GM18505 (cell line): Measurements from ENCODE around the gene SRC.

Experiments
- ATAC-seq: cut with Tn5 transposase; IDR thresholded peaks from one replicate; pipeline ENCODE4 v1.9.1; 2021; ENCODE audit not compliant: unreplicated experiment
- POLR2A ChIP-seq: IDR thresholded peaks from 4 replicates; pipeline ENCODE4 v1.6.1; 2011; ENCODE audit warnings: borderline replicate concordance; ENCODE audit not compliant: insufficient read depth, insufficient read length; ENCODE audit errors: extremely low read depth

The SRC gene

DNA sequence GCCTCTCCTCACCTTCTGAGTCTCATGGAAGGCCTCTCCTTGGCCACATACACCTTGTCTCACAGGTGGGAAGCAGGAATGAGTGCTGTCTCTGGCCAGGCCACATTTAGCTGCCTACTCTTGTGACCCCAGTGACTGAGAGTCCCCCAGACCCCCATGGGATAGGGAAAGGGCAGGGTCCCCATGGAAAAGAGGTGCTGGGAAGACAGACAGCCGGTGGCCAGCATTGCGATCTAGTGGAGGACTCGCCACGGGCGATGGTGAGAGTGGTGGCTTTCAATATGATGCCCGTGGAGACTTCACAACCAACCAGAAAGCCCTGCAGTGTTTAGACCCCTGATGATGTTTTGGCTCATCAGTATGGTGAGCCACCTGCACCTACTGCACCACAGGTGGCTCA, 36.6 kb upstream of the SRC start:
- ATAC-seq: no peak
- no peak for TF ChIP-seq POLR2A

- no peak for ATAC-seq
Measured at GRCh38 chr20:37309936-37310590, 35.9 kb upstream of the SRC start.

GRCh38 chr20:37310951-37311350, 35.0 kb upstream of the SRC start:
- TF ChIP-seq POLR2A: no peak
- ATAC-seq: no peak

More at GRCh38 chr20:37309936-37310590, 35.9 kb upstream of the SRC start:
- TF ChIP-seq POLR2A: no peak

DNA sequence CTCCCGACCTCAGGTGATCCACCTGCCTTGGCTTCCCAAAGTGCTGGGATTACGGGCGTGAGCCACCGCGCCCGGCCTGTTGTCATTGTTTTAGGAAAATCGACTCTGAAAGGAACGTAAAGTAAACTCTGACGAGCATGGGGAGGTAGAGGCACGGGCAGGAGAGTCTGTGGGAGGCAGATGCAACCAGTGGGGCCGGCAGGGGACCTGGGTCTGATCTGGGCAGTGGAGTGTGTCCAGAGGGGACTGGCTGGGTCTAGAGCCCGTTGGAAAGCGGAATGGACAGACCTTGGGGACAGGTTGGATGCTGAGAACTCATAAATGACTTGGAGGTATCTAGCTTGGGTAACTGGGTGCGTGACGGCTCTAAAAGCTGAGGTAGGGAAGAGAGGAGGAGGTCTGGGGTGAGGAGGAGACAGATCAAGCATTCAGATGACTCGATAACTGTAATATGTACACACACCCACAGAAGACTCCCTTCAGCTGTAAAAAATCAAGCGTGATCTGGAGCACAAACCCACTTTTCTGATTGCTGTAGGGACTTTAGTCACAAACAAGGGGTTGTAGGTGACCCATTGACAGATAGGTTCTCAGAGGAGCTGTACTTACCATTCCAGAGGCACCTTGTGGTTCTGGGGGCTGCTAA, 34.1 kb upstream of the SRC start:
- no peak for ATAC-seq
- no peak for TF ChIP-seq POLR2A

DNA sequence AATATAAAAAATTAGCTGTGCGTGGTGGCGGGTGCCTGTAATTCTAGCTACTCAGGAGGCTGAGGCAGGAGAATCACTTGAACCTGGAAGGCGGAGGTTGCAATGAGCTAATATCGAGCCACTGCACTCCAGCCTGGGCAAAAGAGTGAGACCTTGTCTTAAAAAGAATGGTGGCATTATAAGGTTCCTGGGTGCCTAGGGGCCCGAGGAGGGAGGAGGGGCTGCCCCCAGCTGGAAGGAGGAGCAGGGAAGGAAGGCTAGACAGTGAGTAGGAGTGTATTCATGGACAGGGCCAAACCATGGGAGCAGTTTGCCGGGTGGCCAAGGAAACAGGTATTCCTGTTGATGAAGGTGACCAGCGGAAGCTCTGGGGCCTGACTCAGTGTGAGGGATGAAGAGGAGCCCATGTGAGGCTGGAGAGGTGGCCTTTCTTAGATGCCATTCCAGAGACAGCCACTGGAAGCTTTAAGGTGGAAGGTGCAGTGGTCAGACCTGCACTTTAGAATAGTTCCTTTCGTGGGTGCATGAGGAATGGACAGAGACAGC, 32.3 kb upstream of the SRC start:
- ATAC-seq: no peak
- no peak for TF ChIP-seq POLR2A

GRCh38 chr20:37314099-37314498, 31.8 kb upstream of the SRC start:
- TF ChIP-seq POLR2A: no peak
- no peak for ATAC-seq

DNA sequence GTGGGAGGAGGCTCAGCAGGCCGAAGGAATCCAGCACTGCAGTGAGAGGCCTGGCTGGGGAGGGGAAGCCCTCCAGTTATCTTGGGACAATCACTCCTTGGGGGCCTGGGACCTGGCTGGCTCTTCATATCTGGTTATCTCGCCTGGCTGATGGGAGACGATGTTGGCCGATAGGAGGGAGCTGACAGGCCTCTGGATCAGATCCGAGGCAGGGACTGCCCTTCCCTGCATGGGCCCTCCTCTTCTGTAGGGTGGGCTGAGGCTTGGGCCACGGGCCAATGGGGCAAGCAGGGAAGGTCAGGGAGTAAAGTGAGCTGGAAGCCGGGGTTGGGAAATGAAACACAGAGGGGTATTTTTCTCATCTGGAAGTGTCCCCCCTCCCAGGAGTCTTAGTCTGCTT, 31.3 kb upstream of the SRC start:
- no peak for TF ChIP-seq POLR2A
- ATAC-seq: no peak

- no peak for ATAC-seq
- TF ChIP-seq POLR2A: no peak
Measured at GRCh38 chr20:37315021-37315451, 30.9 kb upstream of the SRC start.

DNA sequence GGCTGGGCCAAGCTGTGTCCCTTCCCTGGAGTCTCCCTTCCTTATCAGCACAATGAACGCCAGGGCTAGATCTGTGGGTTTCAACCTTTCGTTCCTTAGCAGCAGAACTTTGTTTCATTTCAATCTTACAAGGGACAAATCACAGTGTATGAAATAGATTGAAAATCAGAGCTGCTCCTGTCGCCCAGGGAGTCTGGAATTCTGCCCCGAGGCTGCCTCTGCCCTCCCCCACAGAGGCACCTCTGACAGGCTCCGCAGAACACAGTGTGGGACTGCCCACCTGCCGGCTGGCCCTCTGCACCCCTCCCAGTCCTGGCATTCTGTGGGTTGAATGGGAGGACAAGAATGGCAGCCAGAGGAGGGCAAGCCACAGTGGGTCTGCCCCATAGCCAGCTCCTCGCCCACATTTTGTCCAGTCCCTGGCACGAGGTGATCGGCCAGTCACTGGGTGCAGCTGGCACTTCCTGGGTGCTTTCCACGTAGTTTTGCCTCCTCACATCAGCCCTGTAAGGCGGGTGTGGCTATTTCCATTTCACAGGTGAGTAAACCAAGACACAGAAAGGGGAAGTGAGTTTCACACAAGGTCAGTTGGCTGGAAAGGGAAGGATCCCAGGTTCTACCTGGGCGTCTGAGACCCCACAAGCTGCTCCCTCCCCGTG, 30.4 kb upstream of the SRC start:
- TF ChIP-seq POLR2A: no peak
- ATAC-seq: peak; percentile 40

DNA sequence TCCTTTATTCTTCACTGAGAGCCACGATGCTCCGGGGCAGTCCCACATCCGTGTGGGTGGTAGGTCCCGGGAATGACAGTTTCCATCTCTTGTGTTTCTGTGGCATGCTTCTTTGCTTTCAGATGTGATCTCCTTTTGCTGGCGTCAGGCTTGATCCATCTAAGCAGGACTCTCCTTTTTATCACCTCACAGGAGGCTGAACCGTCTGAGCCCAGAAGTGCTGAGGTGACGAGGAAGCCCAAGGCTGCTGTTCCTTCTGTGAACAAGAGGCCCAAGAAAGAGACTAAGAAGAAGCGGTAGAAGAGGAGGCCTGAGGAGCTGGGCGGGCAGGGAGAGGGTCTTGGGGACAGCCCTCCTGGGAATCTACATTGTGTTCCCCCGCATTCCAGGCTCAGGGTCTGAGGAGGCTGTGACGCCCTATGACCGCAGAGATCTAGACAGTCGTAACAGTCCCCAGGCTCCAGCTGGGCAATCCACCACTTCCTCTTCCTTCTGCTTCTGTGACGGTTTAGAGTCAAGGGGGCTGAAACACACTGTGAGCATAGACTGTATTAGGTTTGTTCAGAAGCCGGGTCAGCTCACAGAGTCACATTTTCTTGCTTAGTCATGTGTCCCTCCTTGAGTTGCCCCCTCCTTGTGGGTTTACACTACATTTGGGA, 29.7 kb upstream of the SRC start:
- TF ChIP-seq POLR2A: no peak
- ATAC-seq: peak; percentile 72

DNA sequence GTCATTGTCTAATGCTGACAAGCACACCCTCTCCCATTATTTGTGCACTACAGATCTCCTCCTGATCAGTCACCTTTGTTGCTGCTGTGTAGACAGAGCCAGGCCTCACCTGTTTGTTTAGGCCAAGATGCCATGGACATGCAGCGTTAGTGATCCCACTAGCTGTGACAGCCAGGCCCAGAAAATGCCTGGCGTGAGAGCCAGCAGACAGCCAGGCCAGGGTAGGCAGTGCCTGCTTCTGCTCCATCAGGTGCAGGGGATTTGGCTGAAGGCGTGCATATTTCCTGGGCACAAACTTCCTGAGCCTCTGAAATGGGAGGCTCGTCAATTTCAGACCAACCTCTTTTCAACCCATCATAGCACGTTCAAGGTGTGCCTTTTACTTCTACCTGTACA, 29.2 kb upstream of the SRC start:
- no peak for ATAC-seq
- TF ChIP-seq POLR2A: no peak

GRCh38 chr20:37317316-37317715, 28.6 kb upstream of the SRC start:
- no peak for ATAC-seq
- no peak for TF ChIP-seq POLR2A

DNA sequence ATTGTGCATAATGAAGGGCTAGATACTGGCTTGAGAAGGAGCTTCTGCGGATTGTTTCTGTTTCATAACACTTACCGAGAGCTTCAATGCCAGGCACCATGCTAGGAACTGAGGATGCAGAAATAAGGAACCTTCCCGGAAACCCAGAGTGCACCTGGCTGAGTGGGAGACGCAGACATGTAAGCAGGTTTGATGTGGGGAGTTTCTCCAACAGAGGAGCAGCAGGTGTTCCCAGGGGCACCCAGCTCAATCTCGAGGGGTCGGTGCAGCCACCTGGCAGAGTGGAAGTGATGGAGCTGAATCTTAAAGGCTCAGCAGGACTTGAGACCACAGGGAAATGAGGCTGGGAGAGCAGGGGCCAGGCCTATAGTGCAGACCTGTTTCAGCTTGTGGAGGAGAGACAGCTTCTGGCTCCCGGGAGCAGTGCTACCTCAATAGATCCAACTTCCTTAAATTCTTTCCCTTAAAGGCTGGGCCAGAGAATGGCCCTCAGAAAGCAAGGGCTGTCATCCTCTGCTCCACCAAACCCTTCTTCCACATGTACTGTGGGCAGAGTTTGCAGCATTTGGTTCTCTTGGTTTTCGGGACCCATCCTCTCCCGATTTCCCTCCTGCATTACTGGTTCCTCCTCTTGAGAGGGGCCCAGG, 27.8 kb upstream of the SRC start:
- TF ChIP-seq POLR2A: no peak
- no peak for ATAC-seq
